ENCODE results near the gene RTN4R.

DNA sequence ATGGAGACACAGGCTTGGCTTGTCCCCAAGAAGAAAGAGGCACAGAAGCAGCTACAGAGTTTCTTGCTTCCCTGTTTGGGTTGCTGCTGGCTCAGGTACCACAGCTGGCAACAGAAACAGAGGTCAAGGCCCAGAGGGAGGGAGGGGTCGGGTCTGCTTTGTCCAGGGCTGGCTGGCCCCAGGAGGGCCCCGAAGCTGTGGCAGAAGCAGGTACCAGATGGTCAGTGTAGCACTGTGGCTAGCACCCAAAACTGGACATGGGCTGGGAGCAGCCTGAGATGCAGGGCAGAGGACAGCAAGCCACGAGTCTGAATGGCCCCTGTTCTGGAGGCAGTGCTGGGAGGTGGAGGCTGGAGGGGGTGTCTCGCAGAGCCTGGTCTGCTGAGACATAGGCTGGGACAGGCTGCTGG lies 65.0 kb downstream of the RTN4R start:
- TF ChIP-seq, protein P1, sequence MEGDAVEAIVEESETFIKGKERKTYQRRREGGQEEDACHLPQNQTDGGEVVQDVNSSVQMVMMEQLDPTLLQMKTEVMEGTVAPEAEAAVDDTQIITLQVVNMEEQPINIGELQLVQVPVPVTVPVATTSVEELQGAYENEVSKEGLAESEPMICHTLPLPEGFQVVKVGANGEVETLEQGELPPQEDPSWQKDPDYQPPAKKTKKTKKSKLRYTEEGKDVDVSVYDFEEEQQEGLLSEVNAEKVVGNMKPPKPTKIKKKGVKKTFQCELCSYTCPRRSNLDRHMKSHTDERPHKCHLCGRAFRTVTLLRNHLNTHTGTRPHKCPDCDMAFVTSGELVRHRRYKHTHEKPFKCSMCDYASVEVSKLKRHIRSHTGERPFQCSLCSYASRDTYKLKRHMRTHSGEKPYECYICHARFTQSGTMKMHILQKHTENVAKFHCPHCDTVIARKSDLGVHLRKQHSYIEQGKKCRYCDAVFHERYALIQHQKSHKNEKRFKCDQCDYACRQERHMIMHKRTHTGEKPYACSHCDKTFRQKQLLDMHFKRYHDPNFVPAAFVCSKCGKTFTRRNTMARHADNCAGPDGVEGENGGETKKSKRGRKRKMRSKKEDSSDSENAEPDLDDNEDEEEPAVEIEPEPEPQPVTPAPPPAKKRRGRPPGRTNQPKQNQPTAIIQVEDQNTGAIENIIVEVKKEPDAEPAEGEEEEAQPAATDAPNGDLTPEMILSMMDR (conservative IDR thresholded peaks at IDR 0.05; ENCODE audit: low read depth, low read length) = no peak
- no peak for TF ChIP-seq EZH2 (IDR thresholded peaks at IDR 0.05; ENCODE audit: low read length, unreplicated experiment)
- no peak for TF ChIP-seq EZH2phosphoT487 (IDR thresholded peaks at IDR 0.05; ENCODE audit: borderline replicate concordance, low read length)

All from PC-3 (cell line).